Measurements from ENCODE around the gene TAF11L3.
"Not testable (repeated sequence)": the region's sequence is repeated elsewhere in the genome, so short reads cannot be mapped to it uniquely, and the experiment has no call there.

TAF11L3 gene

GRCh38 chr5:17518067-17518466 is at the start of gene TAF11L3:
TSS of gene TAF11L3 (plus strand) at chr5:17518367.
- not testable (repeated sequence) for DNase-seq

DNA sequence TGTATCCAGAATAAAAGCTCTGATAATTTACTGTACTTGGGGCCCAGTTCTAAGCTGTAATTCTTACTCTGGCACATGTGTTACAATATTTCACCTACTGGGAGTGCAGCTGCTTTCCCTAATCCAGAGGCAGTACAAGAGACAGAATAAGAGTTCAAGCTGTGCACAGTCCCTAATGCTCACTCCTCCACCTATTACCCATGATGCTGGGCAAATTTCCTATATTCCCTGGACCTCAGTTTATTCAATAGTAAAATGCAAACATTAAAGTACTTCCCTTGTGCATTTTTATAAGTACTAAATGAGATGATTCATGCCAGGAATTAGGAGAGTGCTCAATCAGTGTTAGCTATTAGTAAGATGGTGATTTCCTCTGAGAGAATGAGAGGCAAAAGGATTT is 48.1 kb upstream of the TAF11L3 start:
- DNase-seq = no peak

GRCh38 chr5:17475064-17475463 is 43.1 kb upstream of the TAF11L3 start:
- DNase-seq = not testable (repeated sequence)

DNA sequence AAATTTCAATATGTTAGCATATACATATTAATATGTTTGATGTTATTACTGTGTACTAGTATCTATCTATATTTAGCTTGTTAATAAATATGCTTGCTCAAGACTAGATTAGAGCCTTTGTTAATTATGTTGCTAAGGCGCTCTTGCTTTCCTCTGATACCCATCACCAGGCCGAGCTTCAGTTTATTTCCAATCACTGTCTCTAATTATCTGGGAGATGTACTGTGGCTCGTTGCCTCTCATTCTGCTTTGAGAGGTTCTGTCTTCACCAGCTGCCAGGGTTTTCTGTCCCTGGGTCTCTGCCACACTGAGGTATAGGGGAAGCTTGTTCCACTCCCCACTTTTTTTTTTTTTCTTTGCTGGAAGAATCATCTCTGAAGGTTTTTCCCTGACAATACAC is 41.1 kb upstream of the TAF11L3 start:
- DNase-seq = no peak

GRCh38 chr5:17477573-17478265 is 40.4 kb upstream of the TAF11L3 start:
- no peak for DNase-seq

- no peak for DNase-seq
Observed at GRCh38 chr5:17481378-17481777, 36.8 kb upstream of the TAF11L3 start.

GRCh38 chr5:17482790-17483189 is 35.4 kb upstream of the TAF11L3 start:
- no peak for DNase-seq

GRCh38 chr5:17486464-17487173 is 31.5 kb upstream of the TAF11L3 start:
- DNase-seq = not testable (repeated sequence)

GRCh38 chr5:17487174-17487512 is 31.0 kb upstream of the TAF11L3 start:
- no peak for DNase-seq

DNA sequence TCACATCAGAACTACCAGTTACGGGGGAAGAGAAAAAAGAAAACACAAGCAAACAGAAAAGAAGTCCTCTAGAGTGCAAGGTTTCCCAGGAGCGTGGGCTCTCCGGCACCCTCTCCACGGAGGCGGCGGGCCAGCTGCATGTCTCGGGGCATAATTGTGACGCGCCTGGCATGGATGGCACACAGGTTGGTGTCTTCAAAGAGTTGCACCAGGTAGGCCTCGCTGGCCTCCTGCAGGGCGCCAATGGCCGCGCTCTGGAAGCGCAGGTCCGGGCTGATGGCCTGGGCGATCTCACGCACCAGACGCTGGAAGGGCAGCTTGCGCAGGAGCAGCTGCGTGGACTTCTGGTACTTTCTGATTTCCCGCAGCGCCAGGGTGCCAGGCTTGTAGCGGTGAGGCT is 26.9 kb upstream of the TAF11L3 start:
- DNase-seq = not testable (repeated sequence)

- DNase-seq = no peak
Observed at GRCh38 chr5:17492770-17493169, 25.4 kb upstream of the TAF11L3 start.

DNA sequence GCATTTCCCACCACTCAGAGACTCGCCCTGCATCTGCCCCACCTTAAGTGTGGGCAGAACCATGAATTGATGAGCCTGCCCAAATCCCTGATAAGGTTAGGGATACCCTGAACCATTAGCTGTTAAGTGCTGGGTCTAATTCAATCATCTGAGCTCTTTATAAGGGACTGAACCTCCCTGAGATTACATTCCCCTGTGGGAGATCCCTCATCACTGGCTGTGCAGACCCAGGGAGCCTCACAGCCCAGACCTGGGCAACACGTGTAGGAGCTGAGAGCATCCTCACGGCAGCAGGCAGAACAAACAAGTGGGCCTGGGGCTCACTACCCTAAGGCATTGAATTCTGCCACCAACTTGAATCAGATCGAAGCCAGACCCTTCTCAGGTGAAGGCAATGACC is 20.7 kb upstream of the TAF11L3 start:
- no peak for DNase-seq

DNA sequence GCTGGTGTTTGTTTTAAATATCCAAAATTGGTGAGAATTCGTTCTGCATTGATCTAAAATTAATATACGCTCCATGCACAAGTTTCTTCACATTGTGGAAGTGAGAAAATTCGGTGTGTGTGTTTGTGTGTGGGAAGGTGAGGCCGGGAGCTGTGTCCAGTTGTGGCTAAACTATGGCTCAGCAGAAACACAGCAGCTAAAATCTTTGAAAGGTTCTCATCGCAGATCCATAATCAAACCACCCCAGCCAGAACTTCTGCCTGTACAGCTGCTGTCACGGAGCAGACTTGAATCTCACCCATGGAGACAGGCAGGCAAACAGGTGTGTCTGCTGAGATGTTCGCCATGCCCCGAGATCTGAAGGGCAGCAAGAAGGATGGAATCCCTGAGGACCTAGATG is 20.2 kb upstream of the TAF11L3 start, which contains the start of gene TAF11L2:
TAF11L2 (plus strand) TSS at position 301 of the 400 bp plus-strand sequence.
- DNase-seq = not testable (repeated sequence)

DNA sequence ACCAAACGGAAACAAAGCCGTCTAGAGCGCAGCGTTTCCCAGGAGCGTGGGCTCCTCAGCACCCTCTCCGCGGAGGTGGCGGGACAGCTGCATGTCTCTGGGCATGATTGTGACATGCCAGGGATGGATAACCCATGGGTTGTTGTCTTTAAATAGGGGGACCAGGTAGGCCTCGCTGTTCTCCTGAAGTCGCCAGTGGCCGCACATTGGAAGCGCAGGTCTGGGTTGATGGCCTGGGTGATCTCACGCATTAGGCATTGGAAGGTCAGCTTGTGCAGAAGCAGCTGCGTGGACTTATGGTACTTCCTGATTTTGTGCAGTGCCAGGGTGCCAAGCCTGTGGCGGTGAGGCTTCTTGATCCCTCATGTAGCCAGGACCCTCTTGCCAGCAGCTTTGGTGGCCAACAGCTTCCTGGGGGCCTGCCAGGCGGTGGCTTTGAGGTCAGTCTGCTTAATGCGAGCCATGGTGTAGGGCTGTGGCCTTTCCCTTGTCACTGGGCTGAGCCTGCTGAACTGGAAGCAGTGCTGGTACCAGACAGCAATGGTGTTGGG is 6.3 kb upstream of the TAF11L3 start:
- no peak for DNase-seq

- DNase-seq = not testable (repeated sequence)
Observed at GRCh38 chr5:17517526-17517925, 641 bp upstream of the TAF11L3 start.

DNA sequence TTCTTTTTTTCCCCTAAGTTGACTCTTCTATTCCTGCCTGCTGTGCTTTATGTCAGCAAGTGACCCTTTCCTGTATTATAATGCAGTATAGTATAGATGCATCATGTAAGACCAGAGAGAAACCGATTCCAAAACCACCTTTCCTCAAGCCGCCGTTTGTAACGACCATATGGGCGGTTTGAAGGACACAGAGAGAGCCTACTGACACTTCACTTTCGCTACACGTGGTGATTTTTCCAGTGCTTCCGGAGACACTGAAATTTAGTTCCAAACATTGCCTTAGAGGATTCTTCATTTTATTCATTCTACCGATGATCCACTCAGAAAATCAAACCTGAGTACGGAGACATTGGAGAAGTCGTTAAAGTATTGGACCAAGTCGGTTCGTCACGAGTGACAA is 1.3 kb downstream of the TAF11L3 start:
- DNase-seq = not testable (repeated sequence)

DNA sequence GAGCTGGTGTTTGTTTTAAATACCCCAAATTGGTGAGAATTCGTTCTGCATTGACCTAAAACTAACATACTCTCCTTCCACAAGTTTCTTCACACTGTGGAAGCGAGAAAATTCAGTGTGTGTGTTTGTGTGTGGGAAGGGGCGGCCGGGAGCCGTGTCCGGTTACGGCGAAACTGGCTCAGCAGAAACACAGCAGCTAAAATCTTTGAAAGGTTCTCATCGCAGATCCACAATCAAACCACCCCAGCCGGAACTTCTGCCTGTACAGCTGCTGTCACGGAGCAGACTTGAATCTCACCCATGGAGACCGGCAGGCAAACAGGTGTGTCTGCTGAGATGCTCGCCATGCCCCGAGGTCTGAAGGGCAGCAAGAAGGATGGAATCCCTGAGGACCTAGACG is 3.3 kb downstream of the TAF11L3 start, which contains the start of gene TAF11L4:
TAF11L4 (plus strand) TSS at position 301 of the 400 bp plus-strand sequence.
- not testable (repeated sequence) for DNase-seq

DNA sequence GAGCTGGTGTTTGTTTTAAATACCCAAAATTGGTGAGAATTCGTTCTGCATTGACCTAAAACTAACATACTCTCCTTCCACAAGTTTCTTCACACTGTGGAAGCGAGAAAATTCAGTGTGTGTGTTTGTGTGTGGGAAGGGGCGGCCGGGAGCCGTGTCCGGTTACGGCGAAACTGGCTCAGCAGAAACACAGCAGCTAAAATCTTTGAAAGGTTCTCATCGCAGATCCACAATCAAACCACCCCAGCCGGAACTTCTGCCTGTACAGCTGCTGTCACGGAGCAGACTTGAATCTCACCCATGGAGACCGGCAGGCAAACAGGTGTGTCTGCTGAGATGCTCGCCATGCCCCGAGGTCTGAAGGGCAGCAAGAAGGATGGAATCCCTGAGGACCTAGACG is 6.8 kb downstream of the TAF11L3 start, which contains the start of gene TAF11L5:
TAF11L5 (plus strand) TSS at position 301 of the 400 bp plus-strand sequence.
- DNase-seq = not testable (repeated sequence)

DNA sequence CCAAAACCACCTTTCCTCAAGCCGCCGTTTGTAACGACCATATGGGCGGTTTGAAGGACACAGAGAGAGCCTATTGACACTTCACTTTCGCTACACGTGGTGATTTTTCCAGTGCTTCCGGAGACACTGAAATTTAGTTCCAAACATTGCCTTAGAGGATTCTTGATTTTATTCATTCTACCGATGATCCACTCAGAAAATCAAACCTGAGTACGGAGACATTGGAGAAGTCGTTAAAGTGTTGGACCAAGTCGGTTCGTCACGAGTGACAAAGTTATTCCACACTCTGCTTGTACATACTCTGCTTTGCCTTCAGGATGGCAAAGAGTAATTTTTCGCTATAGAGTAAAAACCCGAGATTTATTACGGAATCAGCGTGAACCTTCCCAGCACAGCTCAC is 8.3 kb downstream of the TAF11L3 start:
- not testable (repeated sequence) for DNase-seq

GRCh38 chr5:17528369-17528768 is 10.2 kb downstream of the TAF11L3 start, which contains the start of gene TAF11L6:
TSS of gene TAF11L6 (plus strand) at chr5:17528669.
- DNase-seq = not testable (repeated sequence)

All from NCI-H187 (cell line).